ENCODE results near the gene KPNA1.

KPNA1 gene
- total RNA-seq = 82.2 to 117 (median 104) reads per million in 3 experiments

GRCh38 chr3:122514123-122515019, at the start of gene KPNA1:
Gene KPNA1 (minus strand): TSS chr3:122514939. CDS start chr3:122496565, 18,374 bp downstream.
- DNase-seq = peak; percentile 90

GRCh38 chr3:122564155-122564912, 49.6 kb upstream of the KPNA1 start, which contains the start of the genes DTX3L and PARP9:
Gene DTX3L (plus strand): TSS chr3:122564338. CDS start chr3:122564427, 89 bp downstream.
Gene PARP9 (minus strand): TSS chr3:122564300. CDS start chr3:122559620, 4,680 bp downstream.
- DNase-seq = peak; percentile 79

DNA sequence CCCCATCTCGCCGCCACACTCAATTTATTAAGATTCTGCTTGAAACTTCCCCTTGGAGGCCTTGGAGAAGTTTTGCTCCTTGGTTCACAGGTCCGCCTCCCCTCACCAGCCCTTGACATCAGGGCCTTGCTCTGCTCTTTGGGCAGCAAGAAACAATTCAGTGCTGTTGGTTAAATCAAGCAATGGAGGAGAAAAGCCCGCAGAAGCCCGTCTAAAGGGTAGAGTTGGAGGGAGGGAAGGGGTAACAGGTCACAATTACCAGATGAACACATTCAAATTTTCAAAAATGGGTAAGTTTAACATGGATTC, 48.9 kb upstream of the KPNA1 start:
- no peak for DNase-seq

DNA sequence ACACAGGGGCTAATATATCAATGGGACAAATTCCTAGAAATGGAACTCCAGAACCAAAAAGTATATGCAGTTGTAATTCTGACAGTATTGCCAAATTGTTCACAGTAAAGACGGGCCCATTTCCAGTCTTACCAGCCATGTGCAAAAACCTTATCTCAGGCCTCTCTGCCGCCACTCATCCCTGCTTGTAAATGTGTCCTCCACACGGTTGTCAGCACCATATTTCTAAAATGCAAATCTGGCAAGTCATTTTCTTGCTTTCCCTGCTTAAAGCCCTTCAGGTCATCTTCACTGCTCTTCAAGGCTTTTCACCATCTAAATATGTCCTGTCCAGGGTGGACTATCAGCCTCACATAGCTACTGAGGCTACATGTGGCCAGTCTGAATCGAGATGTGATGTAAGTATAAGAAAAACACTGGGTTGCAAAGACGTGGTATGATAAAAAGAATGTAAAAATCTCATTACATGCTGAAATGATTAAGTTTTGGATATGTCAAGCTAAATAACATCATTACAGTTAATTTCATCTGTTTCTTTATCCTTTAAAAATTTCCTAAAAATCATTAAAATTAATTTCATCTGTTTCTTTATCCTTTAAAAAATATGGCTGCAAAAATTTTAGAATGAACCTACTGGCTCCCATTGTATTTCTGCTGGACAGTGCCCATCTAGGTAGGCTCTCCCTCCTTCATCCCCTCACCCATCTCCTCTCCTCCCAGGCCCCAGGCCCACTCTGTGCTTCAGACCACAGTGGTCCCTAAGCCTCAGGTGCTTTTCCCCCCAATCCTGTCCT, 48.4 kb upstream of the KPNA1 start:
- no peak for DNase-seq

DNA sequence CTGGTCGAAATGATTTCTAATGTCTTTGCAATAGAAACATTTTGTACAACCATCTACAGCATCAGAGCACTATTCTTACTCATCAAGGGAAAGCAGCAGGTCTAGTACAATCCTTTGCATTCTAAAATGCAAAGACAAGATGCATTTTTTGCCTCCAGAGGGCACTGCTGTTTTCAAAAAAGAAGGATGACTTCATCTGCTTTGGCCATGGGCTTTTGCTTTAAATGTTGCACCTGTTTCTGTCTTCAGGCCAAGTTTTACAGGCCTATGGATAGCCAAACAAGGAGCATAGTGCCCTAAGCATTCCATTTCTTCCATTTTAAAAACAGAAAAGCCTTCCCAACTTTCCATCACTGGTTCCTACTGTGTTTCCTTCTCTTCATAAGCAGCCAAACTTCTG, 45.9 kb upstream of the KPNA1 start:
- peak; percentile 54 for DNase-seq

DNA sequence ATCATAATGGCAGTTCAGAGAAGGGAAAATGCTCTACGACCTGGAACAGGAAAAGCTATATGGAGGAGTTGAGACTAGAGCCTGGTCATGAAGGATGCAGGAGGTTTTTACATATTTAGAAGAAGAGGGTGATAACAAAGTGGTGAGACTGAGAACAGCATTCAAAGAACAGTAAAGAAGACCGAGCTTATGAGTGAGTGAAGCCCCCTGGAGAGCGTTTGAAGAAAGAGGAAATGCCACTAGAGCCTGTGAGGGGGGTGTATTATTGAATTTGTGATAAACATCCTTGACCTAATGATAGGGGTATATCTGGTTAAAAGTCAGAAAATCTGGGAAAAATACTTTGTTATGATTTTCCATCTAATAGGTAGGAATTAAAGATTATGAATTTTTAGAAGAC, 45.2 kb upstream of the KPNA1 start:
- DNase-seq = no peak

GRCh38 chr3:122558605-122559004, 43.9 kb upstream of the KPNA1 start:
- DNase-seq = no peak

GRCh38 chr3:122557356-122557755, 42.6 kb upstream of the KPNA1 start:
- DNase-seq = no peak

DNA sequence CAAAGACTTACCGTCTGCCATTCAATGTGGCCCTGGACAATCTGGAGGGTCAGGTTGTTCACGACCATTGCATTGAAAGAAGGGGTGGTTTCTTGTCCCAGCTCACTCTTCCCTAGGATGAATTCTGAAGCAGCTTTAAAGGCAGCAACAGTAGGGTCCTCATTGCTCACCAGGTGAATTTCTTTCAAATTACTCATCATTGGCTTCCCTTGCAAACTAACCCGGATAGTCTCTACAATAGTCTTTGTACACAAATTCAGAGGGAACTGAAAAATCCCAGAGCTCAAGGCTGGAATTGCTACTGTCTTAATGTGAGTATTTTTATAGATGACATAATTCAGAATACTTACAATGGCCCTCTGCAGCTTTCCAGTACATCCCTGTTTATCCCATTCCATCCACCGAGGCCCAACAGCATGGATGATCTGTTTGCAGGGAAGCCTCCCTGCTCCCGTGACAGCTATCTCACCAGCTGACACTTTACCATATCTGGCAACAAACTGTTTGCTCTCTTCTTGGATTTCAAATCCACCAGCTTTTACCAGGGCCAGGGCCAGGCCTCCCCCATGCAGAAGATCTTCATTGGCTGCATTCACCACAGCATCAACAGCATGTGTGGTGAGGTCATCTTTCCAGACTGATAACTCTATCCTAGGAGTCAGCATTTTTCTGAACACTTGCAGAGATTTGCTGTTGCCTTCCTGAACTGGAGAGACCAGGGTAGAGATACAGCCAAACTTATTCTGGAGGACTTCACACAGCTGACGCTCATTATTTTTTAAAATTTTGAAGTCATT, 40.7 kb upstream of the KPNA1 start:
- DNase-seq = no peak

GRCh38 chr3:122553171-122553570, 38.4 kb upstream of the KPNA1 start:
- DNase-seq = no peak

DNA sequence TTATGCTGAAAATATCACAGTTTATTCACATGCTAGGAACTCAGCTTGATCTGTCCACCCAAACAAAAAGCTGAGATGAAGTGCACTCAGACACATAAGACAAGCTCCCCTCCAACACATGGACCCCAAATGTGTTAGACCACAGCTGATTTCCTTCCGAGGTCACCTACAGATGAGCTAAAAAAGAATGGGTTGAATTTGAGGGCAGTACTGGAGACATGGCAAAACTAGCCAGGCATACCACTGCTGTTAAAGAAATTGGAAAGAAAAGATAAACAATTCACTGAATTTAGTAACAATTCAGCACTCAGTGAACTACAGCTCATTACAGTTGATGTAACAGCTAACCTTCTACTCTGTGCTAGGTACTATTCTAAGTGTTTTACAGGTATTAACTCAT, 33.9 kb upstream of the KPNA1 start:
- DNase-seq = no peak

- no peak for DNase-seq
Observed at GRCh38 chr3:122548076-122548475, 33.3 kb upstream of the KPNA1 start.

DNA sequence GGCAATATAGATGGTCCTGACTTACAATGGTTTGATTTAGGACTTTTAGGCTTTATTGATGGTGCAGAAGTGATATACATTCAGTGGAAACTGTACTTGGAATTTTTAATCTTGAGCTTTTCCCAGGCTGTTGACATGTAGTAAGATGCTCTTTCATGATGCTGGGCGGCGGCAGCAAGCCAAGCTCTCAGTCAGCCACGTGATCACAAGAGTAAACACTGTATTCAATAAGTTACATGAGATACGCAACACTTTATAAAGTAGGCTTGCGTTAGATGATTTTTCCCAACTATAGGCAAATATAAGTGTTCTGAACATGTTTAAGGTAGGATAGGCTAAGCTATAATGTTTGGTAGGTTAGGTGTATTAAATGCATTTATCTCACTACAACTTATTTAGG, 31.4 kb upstream of the KPNA1 start:
- no peak for DNase-seq

- no peak for DNase-seq
Observed at GRCh38 chr3:122538956-122539490, 24.3 kb upstream of the KPNA1 start.

- DNase-seq = no peak
Observed at GRCh38 chr3:122536632-122537001, 21.9 kb upstream of the KPNA1 start.

DNA sequence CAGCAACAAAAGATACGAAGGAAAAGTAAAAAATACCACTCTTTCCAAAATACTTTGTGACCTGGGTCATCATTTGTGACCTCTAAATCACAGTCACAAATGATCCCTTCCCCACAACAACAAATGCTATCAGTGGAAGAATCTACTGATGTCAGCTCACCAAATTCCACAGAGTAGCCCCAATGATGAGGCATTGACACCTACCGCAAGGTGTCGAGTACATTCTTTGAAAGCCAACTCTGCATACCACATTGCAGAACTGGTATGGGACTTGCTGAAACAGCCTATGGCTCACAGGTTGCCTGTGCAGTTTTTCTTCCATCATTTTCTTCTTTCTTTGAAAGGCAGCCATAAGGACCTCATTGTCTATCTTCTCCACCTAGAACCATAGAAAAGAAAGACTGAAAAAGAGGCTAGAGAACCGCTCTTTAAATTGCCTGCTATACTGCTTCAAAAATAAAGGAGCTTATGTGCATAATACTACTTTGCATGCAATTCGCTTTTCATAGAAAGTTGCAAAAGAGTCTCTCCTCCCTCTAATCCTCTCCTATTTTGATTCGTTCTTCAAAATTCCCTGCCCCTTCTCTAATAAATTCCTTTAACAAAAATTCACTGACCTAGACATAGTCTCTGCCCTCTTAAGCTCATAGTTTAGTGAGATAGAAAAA, 21.4 kb upstream of the KPNA1 start:
- DNase-seq = no peak

- no peak for DNase-seq
Observed at GRCh38 chr3:122533931-122534334, 19.2 kb upstream of the KPNA1 start.

- DNase-seq = no peak
Observed at GRCh38 chr3:122533480-122533879, 18.7 kb upstream of the KPNA1 start.

DNA sequence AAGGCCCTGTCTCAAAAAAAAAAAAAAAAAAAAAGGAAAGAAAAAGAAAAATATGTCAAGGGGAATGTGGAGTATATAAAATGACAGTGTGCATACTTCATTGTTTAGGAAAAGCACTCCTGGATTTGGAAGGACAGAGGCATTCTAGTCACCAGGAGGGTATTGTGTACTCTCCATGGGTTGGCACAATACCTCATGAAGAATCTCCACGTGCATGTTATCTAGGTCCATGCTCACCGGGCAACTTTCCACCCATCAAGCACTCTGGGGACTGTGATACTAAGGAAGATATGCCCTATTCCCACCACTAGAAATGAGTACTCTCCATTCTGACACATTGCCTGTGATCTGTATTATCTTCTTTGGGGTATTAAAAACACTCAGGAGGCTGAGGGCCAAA, 15.4 kb upstream of the KPNA1 start:
- no peak for DNase-seq

GRCh38 chr3:122523317-122523716, 8.6 kb upstream of the KPNA1 start:
- no peak for DNase-seq

GRCh38 chr3:122520861-122521260, 6.1 kb upstream of the KPNA1 start:
- no peak for DNase-seq
